WTC11 (cell line): Measurements from ENCODE around the gene SAP30BP. TPM values are rescaled to one million over a fixed set of nuclear protein-coding genes. Genes with fewer than 3 reads are reported as not detected.

Experiments
- ATAC-seq: fragments of 200-7000 bp; cut with Tn5 transposase; 2 replicates; pipeline ENCODE4 v1.10.0; 2021; ENCODE audit warnings: mild to moderate bottlenecking, moderate library complexity
- CTCF ChIA-PET: fragments of 300-600 bp; sonication (Branson Sonifier 250); formaldehyde crosslinking; loops from one replicate; lab custom pipeline; 2021; ENCODE audit warnings: antibody characterized with exemption; lab: Charles Lee
- POLR2A ChIA-PET: fragments of 350-600 bp; sonication (Branson Sonifier 250); formaldehyde crosslinking; loops from one replicate; lab custom pipeline; 2021; ENCODE audit warnings: antibody characterized with exemption; lab: Charles Lee
- DNase-seq: peaks from one replicate; pipeline ENCODE4 v3.0.0; 2021; ENCODE audit warnings: low spot score
- H3K27ac Mint-ChIP-seq: 2 replicates; pipeline ENCODE4 v1.8.0; 2021; ENCODE audit warnings: mixed read lengths
- H3K27me3 Mint-ChIP-seq: 2 replicates; pipeline ENCODE4 v1.8.0; 2021; ENCODE audit warnings: low read depth, mild to moderate bottlenecking, moderate library complexity, mixed read lengths
- H3K36me3 Mint-ChIP-seq: 2 replicates; pipeline ENCODE4 v1.8.0; 2021; ENCODE audit warnings: mixed read lengths
- H3K4me1 Mint-ChIP-seq: 2 replicates; pipeline ENCODE4 v1.8.0; 2022; ENCODE audit warnings: mixed read lengths
- H3K4me3 Mint-ChIP-seq: 2 replicates; pipeline ENCODE4 v1.8.0; 2021; ENCODE audit warnings: mild to moderate bottlenecking, moderate library complexity, mixed read lengths
- H3K9me3 Mint-ChIP-seq: 2 replicates; pipeline ENCODE4 v1.8.0; 2021; ENCODE audit warnings: mixed read lengths
- AR ChIP-seq: fragments of 250-450 bp; sonication (Bioruptor Pico); IDR thresholded peaks from 2 replicates; pipeline ENCODE4 v1.9.0; 2021; ENCODE audit warnings: mild to moderate bottlenecking
- ATF1 ChIP-seq: sonication (generic); formaldehyde crosslinking; IDR thresholded peaks from 2 replicates; pipeline ENCODE4 v1.8.1; 2023; ENCODE audit warnings: mild to moderate bottlenecking, moderate library complexity, missing genetic modification reagents
- E2F4 ChIP-seq: sonication (generic); formaldehyde crosslinking; IDR thresholded peaks from 2 replicates; pipeline ENCODE4 v1.8.1; 2022; ENCODE audit warnings: low read depth, mild to moderate bottlenecking, moderate library complexity, missing genetic modification reagents, borderline replicate concordance
- FOXK1 ChIP-seq: sonication (generic); formaldehyde crosslinking; IDR thresholded peaks from 2 replicates; pipeline ENCODE4 v1.8.0; 2022; ENCODE audit warnings: mild to moderate bottlenecking, moderate library complexity, missing genetic modification reagents
- HMGA2 ChIP-seq: fragments of 250-450 bp; sonication (Bioruptor Pico); IDR thresholded peaks from 2 replicates; pipeline ENCODE4 v1.4.0; 2021; ENCODE audit warnings: mild to moderate bottlenecking, moderate library complexity
- IRF2 ChIP-seq: sonication (generic); formaldehyde crosslinking; IDR thresholded peaks from 2 replicates; pipeline ENCODE4 v1.8.0; 2022; ENCODE audit warnings: low read depth, missing genetic modification reagents, borderline replicate concordance
- MYBL2 ChIP-seq: sonication (generic); formaldehyde crosslinking; IDR thresholded peaks from 2 replicates; pipeline ENCODE4 v1.8.1; 2023; ENCODE audit warnings: mild to moderate bottlenecking, moderate library complexity, missing genetic modification reagents
- NFATC4 ChIP-seq: fragments of 250-450 bp; sonication (Bioruptor Pico); IDR thresholded peaks from 2 replicates; pipeline ENCODE4 v1.9.0; 2021; ENCODE audit warnings: mild to moderate bottlenecking
- NFE2L1 ChIP-seq: sonication (generic); formaldehyde crosslinking; IDR thresholded peaks from 2 replicates; pipeline ENCODE4 v1.8.1; 2023; ENCODE audit warnings: missing genetic modification reagents
- NR3C1 ChIP-seq: sonication (generic); formaldehyde crosslinking; conservative IDR thresholded peaks from 2 replicates; pipeline ENCODE4 v1.8.1; 2023; ENCODE audit warnings: low read depth, mild to moderate bottlenecking, missing genetic modification reagents
- PRDM15 ChIP-seq: sonication (generic); formaldehyde crosslinking; IDR thresholded peaks from 2 replicates; pipeline ENCODE4 v1.8.0; 2022; ENCODE audit warnings: missing genetic modification reagents
- PREB ChIP-seq: sonication (generic); formaldehyde crosslinking; IDR thresholded peaks from 2 replicates; pipeline ENCODE4 v1.8.1; 2022; ENCODE audit warnings: mild to moderate bottlenecking, missing genetic modification reagents, moderate library complexity, borderline replicate concordance
- RELA ChIP-seq: sonication (generic); formaldehyde crosslinking; IDR thresholded peaks from 2 replicates; pipeline ENCODE4 v1.8.1; 2022; ENCODE audit warnings: missing genetic modification reagents, mild to moderate bottlenecking, borderline replicate concordance
- TEAD4 ChIP-seq: sonication (generic); formaldehyde crosslinking; IDR thresholded peaks from 2 replicates; pipeline ENCODE4 v1.8.0; 2022; ENCODE audit warnings: mild to moderate bottlenecking, missing genetic modification reagents
- USF1 ChIP-seq: sonication (generic); formaldehyde crosslinking; IDR thresholded peaks from 2 replicates; pipeline ENCODE4 v1.8.0; 2022; ENCODE audit warnings: mild to moderate bottlenecking, missing genetic modification reagents
- ZNF138 ChIP-seq: sonication (generic); formaldehyde crosslinking; conservative IDR thresholded peaks from 2 replicates; pipeline ENCODE4 v1.8.1; 2022; ENCODE audit warnings: mild to moderate bottlenecking, moderate library complexity, missing genetic modification reagents
- ZNF317 ChIP-seq: sonication (generic); formaldehyde crosslinking; IDR thresholded peaks from 2 replicates; pipeline ENCODE4 v1.8.1; 2023; ENCODE audit warnings: low read depth, mild to moderate bottlenecking, moderate library complexity, missing genetic modification reagents, borderline replicate concordance
- total RNA-seq: library from RNA; stranded (reverse); gene quantifications from 3 replicates; pipeline ENCODE4 v1.2.3, GENCODE V29; 2021

Gene SAP30BP
- total RNA-seq, 1 experiment from 2014 or later, result 86.8 TPM

GRCh38 chr17:75641343-75641742, 25.8 kb upstream of the SAP30BP start:
- Mint-ChIP-seq H3K9me3 (no peaks in the 10 kb centered on the region), H3K4me1 (peaks cover 18% of the 10 kb centered on the region), H3K27me3 (no peaks in the 10 kb centered on the region), H3K27ac (no peak overlapping the region), H3K4me3 (no peak overlapping the region), H3K36me3 (no peaks in the 10 kb centered on the region; the same call in 1 of the 2 replicates)
- ChIA-PET CTCF (interaction anchor here (0.9 to 22.8 kb wide), 6 partner anchors 8 to 107 kb away, joined by 3 to 456 read pairs (median 23); partner anchors contain the start of gene SMIM5), POLR2A (no interaction called here)
- DNase-seq (no peak), ATAC-seq (no peak)
- TF ChIP-seq NFE2L1 (CRISPR knock-in tag), result no peak

- H3K36me3 Mint-ChIP-seq, result no peaks in the 10 kb centered on the region; the same call in 1 of the 2 replicates
- ATAC-seq (no peak), DNase-seq (no peak)
- POLR2A ChIA-PET, result interaction anchor here (1.0 kb wide), 1 partner anchor 8 kb away, joined by 4 read pairs; no protein-coding TSS in a partner anchor
- H3K4me1 Mint-ChIP-seq, result peaks cover 18% of the 10 kb centered on the region
- H3K27ac Mint-ChIP-seq, result no peak overlapping the region
- no peak overlapping the region for H3K4me3 Mint-ChIP-seq
- no peaks in the 10 kb centered on the region for H3K27me3 Mint-ChIP-seq
- TF ChIP-seq ZNF317 (CRISPR knock-in tag) (no peak), AR (CRISPR knock-in tag) (no peak), NFE2L1 (CRISPR knock-in tag) (no peak), E2F4 (CRISPR knock-in tag) (no peak), RELA (CRISPR knock-in tag) (no peak), TEAD4 (CRISPR knock-in tag) (no peak)
- CTCF ChIA-PET, result interaction anchor here (0.9 to 22.8 kb wide), 5 partner anchors 9 to 41 kb away, joined by 3 to 456 read pairs (median 34); partner anchors contain the start of gene SMIM5
- H3K9me3 Mint-ChIP-seq, result no peaks in the 10 kb centered on the region
These were observed 24.9 kb upstream of the SAP30BP start for GRCh38 chr17:75642182-75642783.

GRCh38 chr17:75642784-75643642, 24.1 kb upstream of the SAP30BP start:
- ATAC-seq (peak; percentile 86), DNase-seq (peak; percentile 59)
- Mint-ChIP-seq H3K4me1 (peaks cover 18% of the 10 kb centered on the region), H3K27me3 (no peaks in the 10 kb centered on the region), H3K4me3 (no peak overlapping the region), H3K36me3 (no peaks in the 10 kb centered on the region; the same call in 1 of the 2 replicates), H3K27ac (peak overlapping the region; percentile 80), H3K9me3 (no peaks in the 10 kb centered on the region)
- POLR2A ChIA-PET, result interaction anchor here (0.9 to 1.0 kb wide), 2 partner anchors 9 to 137 kb away, joined by 3 to 4 read pairs; no protein-coding TSS in a partner anchor
- CTCF ChIA-PET, result interaction anchor here (0.6 to 22.8 kb wide), 10 partner anchors 10 to 112 kb away, joined by 3 to 456 read pairs (median 8); partner anchors contain the start of gene SMIM5
- TF ChIP-seq MYBL2 (CRISPR knock-in tag) (no peak), NR3C1 (no peak), USF1 (CRISPR knock-in tag) (no peak), NFATC4 (CRISPR knock-in tag) (no peak), PREB (CRISPR knock-in tag) (no peak), IRF2 (CRISPR knock-in tag) (no peak), HMGA2 (no peak), FOXK1 (no peak), PRDM15 (CRISPR knock-in tag) (no peak), ZNF138 (CRISPR knock-in tag) (no peak), ATF1 (CRISPR knock-in tag) (no peak)
